ENCODE measurements around the gene CPNE2. TPM values are rescaled to one million over a fixed set of nuclear protein-coding genes. Genes with fewer than 3 reads are reported as not detected.
A peak's percentile ranks its signal among the peaks of the same experiment; 100 is the strongest.

The CPNE2 gene
- total RNA-seq, 1 donor = 11.6 TPM

DNA sequence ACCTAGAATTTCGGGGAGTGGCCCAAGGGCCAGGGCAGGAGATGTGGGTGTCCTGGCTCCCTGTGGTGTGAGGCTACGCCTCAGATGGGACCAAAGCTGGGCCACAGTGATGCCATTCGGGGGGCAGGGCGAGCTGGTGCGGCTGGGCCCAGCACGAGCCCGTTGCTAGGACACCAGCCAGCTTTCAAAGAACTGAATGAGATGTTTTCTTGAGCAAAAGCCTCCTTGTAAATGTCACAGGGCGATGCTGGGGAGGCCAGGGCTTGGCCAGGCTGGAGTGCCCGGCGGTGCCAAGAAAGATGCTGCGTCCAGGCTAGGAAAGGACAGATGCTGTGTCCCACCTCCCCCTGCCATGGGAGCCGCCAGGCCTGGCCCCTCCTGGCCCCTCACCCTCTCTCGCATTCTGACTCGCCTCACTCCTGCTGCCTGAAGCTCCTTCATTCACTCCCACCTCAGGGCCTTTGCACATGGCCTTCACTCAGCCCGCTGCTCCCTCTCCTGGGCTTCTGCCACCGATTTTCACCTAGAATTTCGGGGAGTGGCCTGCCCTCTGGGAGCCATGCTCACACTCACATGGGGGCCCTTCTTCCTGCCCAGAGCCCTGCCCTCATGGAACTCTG, 39.1 kb downstream of the CPNE2 start:
- no peaks in the 10 kb centered on the region for H3K9me3 ChIP-seq (ENCODE audit: low read depth, low read length)
- H3K27me3 ChIP-seq (ENCODE audit: insufficient read depth, low read length) = no peaks in the 10 kb centered on the region
- no peaks in the 10 kb centered on the region for H4K20me1 ChIP-seq (ENCODE audit: insufficient read depth, low read length)
- no peak overlapping the region for H2AFZ ChIP-seq (ENCODE audit: low read length)
- no peaks in the 10 kb centered on the region for H3K36me3 ChIP-seq (ENCODE audit: insufficient read depth, low read length)
- no peak overlapping the region for H3K4me3 ChIP-seq (ENCODE audit: insufficient read depth, low read length)
- no peak overlapping the region for H3K27ac ChIP-seq (ENCODE audit: low read depth, low read length)
- H3K4me2 ChIP-seq (ENCODE audit: insufficient read depth, low read length) = no peak overlapping the region
- TF ChIP-seq, protein P1, sequence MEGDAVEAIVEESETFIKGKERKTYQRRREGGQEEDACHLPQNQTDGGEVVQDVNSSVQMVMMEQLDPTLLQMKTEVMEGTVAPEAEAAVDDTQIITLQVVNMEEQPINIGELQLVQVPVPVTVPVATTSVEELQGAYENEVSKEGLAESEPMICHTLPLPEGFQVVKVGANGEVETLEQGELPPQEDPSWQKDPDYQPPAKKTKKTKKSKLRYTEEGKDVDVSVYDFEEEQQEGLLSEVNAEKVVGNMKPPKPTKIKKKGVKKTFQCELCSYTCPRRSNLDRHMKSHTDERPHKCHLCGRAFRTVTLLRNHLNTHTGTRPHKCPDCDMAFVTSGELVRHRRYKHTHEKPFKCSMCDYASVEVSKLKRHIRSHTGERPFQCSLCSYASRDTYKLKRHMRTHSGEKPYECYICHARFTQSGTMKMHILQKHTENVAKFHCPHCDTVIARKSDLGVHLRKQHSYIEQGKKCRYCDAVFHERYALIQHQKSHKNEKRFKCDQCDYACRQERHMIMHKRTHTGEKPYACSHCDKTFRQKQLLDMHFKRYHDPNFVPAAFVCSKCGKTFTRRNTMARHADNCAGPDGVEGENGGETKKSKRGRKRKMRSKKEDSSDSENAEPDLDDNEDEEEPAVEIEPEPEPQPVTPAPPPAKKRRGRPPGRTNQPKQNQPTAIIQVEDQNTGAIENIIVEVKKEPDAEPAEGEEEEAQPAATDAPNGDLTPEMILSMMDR (IDR thresholded peaks at IDR 0.05; ENCODE audit: extremely low read depth, low read depth, low read length) = no peak
- H3K4me1 ChIP-seq (ENCODE audit: insufficient read depth, low read length) = no peaks in the 10 kb centered on the region
- no peaks in the 10 kb centered on the region for H3K79me2 ChIP-seq (ENCODE audit: insufficient read depth, low read length)
- peak; percentile 44 for DNase-seq (ENCODE audit: insufficient read length, low spot score, missing footprints)

DNA sequence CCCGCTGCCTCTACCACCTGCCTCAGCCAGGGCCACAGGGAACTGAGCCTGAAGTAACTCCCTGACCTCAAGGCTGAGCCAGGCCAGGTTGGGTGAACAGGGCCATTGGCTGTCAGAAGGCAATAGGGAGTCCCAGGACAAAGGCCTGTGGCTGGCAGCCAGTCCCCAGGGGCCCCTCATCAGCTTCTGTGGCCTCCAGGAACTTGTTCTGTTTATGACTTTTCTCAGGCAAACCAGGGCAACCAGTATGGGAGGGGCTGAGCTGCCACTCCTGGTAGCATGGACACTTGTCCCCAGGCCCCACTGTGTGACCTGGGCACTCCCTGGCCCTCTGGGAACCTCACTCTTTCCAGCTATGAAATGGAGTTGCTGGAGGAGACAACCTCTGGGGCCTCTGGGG, 40.1 kb downstream of the CPNE2 start:
- H3K79me2 ChIP-seq (ENCODE audit: insufficient read depth, low read length) = no peaks in the 10 kb centered on the region
- no peak overlapping the region for H3K4me2 ChIP-seq (ENCODE audit: insufficient read depth, low read length)
- TF ChIP-seq, protein P1 (IDR thresholded peaks at IDR 0.05; ENCODE audit: extremely low read depth, low read depth, low read length) = no peak
- no peak overlapping the region for H3K4me3 ChIP-seq (ENCODE audit: insufficient read depth, low read length)
- DNase-seq (ENCODE audit: insufficient read length, low spot score, missing footprints) = no peak
- no peak overlapping the region for H3K27ac ChIP-seq (ENCODE audit: low read depth, low read length)
- H3K9me3 ChIP-seq (ENCODE audit: low read depth, low read length) = no peaks in the 10 kb centered on the region
- no peaks in the 10 kb centered on the region for H3K27me3 ChIP-seq (ENCODE audit: insufficient read depth, low read length)
- H2AFZ ChIP-seq (ENCODE audit: low read length) = no peak overlapping the region
- H3K36me3 ChIP-seq (ENCODE audit: insufficient read depth, low read length) = no peaks in the 10 kb centered on the region
- no peaks in the 10 kb centered on the region for H4K20me1 ChIP-seq (ENCODE audit: insufficient read depth, low read length)
- H3K4me1 ChIP-seq (ENCODE audit: insufficient read depth, low read length) = no peaks in the 10 kb centered on the region

DNA sequence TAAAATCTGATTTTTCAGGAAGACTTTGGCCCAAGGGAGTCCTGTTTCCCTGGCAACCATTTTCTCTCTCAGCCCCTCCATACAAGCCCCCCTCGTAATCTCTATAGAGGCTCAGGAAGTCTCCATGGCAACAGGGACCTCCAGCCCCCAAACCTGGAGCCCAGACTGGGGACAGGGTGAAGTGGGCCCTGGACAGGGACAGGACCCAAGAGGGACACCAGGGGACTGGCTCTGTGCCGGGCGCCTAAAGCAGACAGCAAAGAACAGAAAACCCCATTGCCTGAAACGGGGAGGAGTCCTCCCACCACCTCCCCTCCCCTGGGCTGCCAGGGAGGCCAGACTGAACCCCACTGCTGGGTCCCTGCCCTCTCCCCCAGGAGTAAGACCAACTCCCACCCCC, 40.6 kb downstream of the CPNE2 start:
- no peak for DNase-seq (ENCODE audit: insufficient read length, low spot score, missing footprints)
- no peak overlapping the region for H2AFZ ChIP-seq (ENCODE audit: low read length)
- H3K27me3 ChIP-seq (ENCODE audit: insufficient read depth, low read length) = no peaks in the 10 kb centered on the region
- no peaks in the 10 kb centered on the region for H3K4me1 ChIP-seq (ENCODE audit: insufficient read depth, low read length)
- TF ChIP-seq, protein P1 (IDR thresholded peaks at IDR 0.05; ENCODE audit: extremely low read depth, low read depth, low read length) = no peak
- no peaks in the 10 kb centered on the region for H3K79me2 ChIP-seq (ENCODE audit: insufficient read depth, low read length)
- H4K20me1 ChIP-seq (ENCODE audit: insufficient read depth, low read length) = no peaks in the 10 kb centered on the region
- H3K4me3 ChIP-seq (ENCODE audit: insufficient read depth, low read length) = no peak overlapping the region
- H3K4me2 ChIP-seq (ENCODE audit: insufficient read depth, low read length) = no peak overlapping the region
- H3K27ac ChIP-seq (ENCODE audit: low read depth, low read length) = no peak overlapping the region
- H3K36me3 ChIP-seq (ENCODE audit: insufficient read depth, low read length) = no peaks in the 10 kb centered on the region
- H3K9me3 ChIP-seq (ENCODE audit: low read depth, low read length) = no peaks in the 10 kb centered on the region

DNA sequence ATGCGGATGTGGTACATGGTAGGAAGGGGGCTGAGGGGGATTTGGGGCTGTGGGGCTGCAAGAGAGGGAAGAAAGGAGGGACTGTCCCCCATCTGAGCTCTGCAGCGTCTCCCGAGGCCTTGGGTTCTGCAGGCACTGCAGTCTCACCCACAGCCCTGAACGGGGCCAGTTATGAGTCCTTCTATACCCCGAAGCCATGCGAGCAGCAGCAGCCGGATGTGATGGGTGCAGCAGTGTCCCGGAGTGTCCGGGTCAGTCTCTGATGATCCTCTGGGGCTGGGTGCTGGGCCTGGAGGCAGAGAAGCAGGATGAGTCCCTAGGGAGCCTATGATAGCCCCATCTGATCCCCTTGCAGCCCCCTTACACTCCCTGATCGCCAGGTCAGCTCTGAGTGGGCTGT, 41.5 kb downstream of the CPNE2 start:
- H4K20me1 ChIP-seq (ENCODE audit: insufficient read depth, low read length) = no peaks in the 10 kb centered on the region
- no peak overlapping the region for H3K4me2 ChIP-seq (ENCODE audit: insufficient read depth, low read length)
- TF ChIP-seq, protein P1 (IDR thresholded peaks at IDR 0.05; ENCODE audit: extremely low read depth, low read depth, low read length) = no peak
- no peaks in the 10 kb centered on the region for H3K4me1 ChIP-seq (ENCODE audit: insufficient read depth, low read length)
- H3K4me3 ChIP-seq (ENCODE audit: insufficient read depth, low read length) = no peak overlapping the region
- no peaks in the 10 kb centered on the region for H3K27me3 ChIP-seq (ENCODE audit: insufficient read depth, low read length)
- H2AFZ ChIP-seq (ENCODE audit: low read length) = no peak overlapping the region
- no peak for DNase-seq (ENCODE audit: insufficient read length, low spot score, missing footprints)
- H3K36me3 ChIP-seq (ENCODE audit: insufficient read depth, low read length) = no peaks in the 10 kb centered on the region
- H3K27ac ChIP-seq (ENCODE audit: low read depth, low read length) = no peak overlapping the region
- H3K9me3 ChIP-seq (ENCODE audit: low read depth, low read length) = no peaks in the 10 kb centered on the region
- no peaks in the 10 kb centered on the region for H3K79me2 ChIP-seq (ENCODE audit: insufficient read depth, low read length)
